DOHH2 (cell line): ENCODE data around the gene ALDH1B1.

ENCODE experiments used
- H3F3A ChIP-seq: fragments of 200-600 bp; sonication (generic), shearing (Covaris generic); 2 replicates; pipeline ENCODE4 v1.6.0; 2016; ENCODE audit warnings: antibody characterized with exemption, mild to moderate bottlenecking; ENCODE audit not compliant: control insufficient read depth, insufficient read depth
- H3K27ac ChIP-seq: fragments of 200-600 bp; sonication (generic); 2 replicates; pipeline ENCODE4 v1.5.1; 2014; ENCODE audit warnings: low read depth, mild to moderate bottlenecking, low read length, moderate library complexity
- H3K27me3 ChIP-seq: fragments of 200-600 bp; sonication (generic); 2 replicates; pipeline ENCODE4 v1.6.1; 2014; ENCODE audit warnings: mild to moderate bottlenecking, low read length, mixed read lengths; ENCODE audit not compliant: control insufficient read depth
- H3K36me3 ChIP-seq: fragments of 200-600 bp; sonication (generic); 2 replicates; pipeline ENCODE4 v1.6.1; 2014; ENCODE audit warnings: mild to moderate bottlenecking, low read length, moderate library complexity, mixed read lengths; ENCODE audit not compliant: control insufficient read depth
- H3K4me1 ChIP-seq: fragments of 200-600 bp; sonication (generic); 2 replicates; pipeline ENCODE4 v1.6.1; 2014; ENCODE audit warnings: mild to moderate bottlenecking, low read length, mixed read lengths; ENCODE audit not compliant: control insufficient read depth
- H3K4me2 ChIP-seq: fragments of 200-600 bp; sonication (generic); 2 replicates; pipeline ENCODE4 v1.6.0; 2014; ENCODE audit warnings: mild to moderate bottlenecking, low read length, moderate library complexity
- H3K4me3 ChIP-seq: fragments of 200-600 bp; sonication (generic); 2 replicates; pipeline ENCODE4 v1.5.1; 2014; ENCODE audit warnings: mild to moderate bottlenecking, low read length, mixed read lengths
- H3K79me2 ChIP-seq: fragments of 200-600 bp; sonication (generic); 2 replicates; pipeline ENCODE4 v1.6.1; 2014; ENCODE audit warnings: mild to moderate bottlenecking, low read length, mixed read lengths; ENCODE audit not compliant: control insufficient read depth
- H3K9me2 ChIP-seq: fragments of 200-600 bp; sonication (generic); replicated peaks from 2 replicates; pipeline ENCODE4 v1.6.1; 2014; ENCODE audit warnings: mild to moderate bottlenecking, low read length, mixed read lengths; ENCODE audit not compliant: control insufficient read depth
- H3K9me3 ChIP-seq: fragments of 200-600 bp; sonication (generic); 2 replicates; pipeline ENCODE4 v1.6.1; 2014; ENCODE audit warnings: antibody characterized with exemption, low read length, mixed read lengths; ENCODE audit not compliant: control insufficient read depth, insufficient read depth
- H4K20me1 ChIP-seq: fragments of 200-600 bp; sonication (generic); 2 replicates; pipeline ENCODE4 v1.6.0; 2014; ENCODE audit warnings: low read depth, mild to moderate bottlenecking, antibody characterized with exemption, low read length, moderate library complexity; ENCODE audit not compliant: control insufficient read depth, insufficient read depth
- EZH2phosphoT487 ChIP-seq: fragments of 200-600 bp; sonication (generic); IDR thresholded peaks from 2 replicates; pipeline ENCODE4 v1.6.1; 2017; ENCODE audit warnings: borderline replicate concordance, mild to moderate bottlenecking, antibody characterized with exemption, low read length, moderate library complexity, mixed read lengths
- TF ChIP-seq, protein P1 (sequence below): fragments of 200-600 bp; sonication (generic); IDR thresholded peaks from one replicate; pipeline ENCODE4 v1.5.1; 2014; ENCODE audit warnings: antibody characterized with exemption, mild to moderate bottlenecking, low read depth, low read length; ENCODE audit not compliant: poor library complexity, severe bottlenecking

ALDH1B1 gene

GRCh38 chr9:38361473-38361850 is 31.0 kb upstream of the ALDH1B1 start:
- no peak overlapping the region for H3K27ac ChIP-seq
- no peaks in the 10 kb centered on the region for H3K9me3 ChIP-seq
- no peaks in the 10 kb centered on the region for H3K79me2 ChIP-seq
- H3K27me3 ChIP-seq, result no peaks in the 10 kb centered on the region
- TF ChIP-seq, protein P1, sequence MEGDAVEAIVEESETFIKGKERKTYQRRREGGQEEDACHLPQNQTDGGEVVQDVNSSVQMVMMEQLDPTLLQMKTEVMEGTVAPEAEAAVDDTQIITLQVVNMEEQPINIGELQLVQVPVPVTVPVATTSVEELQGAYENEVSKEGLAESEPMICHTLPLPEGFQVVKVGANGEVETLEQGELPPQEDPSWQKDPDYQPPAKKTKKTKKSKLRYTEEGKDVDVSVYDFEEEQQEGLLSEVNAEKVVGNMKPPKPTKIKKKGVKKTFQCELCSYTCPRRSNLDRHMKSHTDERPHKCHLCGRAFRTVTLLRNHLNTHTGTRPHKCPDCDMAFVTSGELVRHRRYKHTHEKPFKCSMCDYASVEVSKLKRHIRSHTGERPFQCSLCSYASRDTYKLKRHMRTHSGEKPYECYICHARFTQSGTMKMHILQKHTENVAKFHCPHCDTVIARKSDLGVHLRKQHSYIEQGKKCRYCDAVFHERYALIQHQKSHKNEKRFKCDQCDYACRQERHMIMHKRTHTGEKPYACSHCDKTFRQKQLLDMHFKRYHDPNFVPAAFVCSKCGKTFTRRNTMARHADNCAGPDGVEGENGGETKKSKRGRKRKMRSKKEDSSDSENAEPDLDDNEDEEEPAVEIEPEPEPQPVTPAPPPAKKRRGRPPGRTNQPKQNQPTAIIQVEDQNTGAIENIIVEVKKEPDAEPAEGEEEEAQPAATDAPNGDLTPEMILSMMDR, result no peak
- TF ChIP-seq EZH2phosphoT487, result no peak
- no peak overlapping the region for H3K4me3 ChIP-seq
- H3K9me2 ChIP-seq, result no peaks in the 10 kb centered on the region
- H3K4me1 ChIP-seq, result no peaks in the 10 kb centered on the region
- H3K4me2 ChIP-seq, result no peak overlapping the region
- H3K36me3 ChIP-seq, result no peaks in the 10 kb centered on the region
- no peaks in the 10 kb centered on the region for H3F3A ChIP-seq
- H4K20me1 ChIP-seq, result no peaks in the 10 kb centered on the region

DNA sequence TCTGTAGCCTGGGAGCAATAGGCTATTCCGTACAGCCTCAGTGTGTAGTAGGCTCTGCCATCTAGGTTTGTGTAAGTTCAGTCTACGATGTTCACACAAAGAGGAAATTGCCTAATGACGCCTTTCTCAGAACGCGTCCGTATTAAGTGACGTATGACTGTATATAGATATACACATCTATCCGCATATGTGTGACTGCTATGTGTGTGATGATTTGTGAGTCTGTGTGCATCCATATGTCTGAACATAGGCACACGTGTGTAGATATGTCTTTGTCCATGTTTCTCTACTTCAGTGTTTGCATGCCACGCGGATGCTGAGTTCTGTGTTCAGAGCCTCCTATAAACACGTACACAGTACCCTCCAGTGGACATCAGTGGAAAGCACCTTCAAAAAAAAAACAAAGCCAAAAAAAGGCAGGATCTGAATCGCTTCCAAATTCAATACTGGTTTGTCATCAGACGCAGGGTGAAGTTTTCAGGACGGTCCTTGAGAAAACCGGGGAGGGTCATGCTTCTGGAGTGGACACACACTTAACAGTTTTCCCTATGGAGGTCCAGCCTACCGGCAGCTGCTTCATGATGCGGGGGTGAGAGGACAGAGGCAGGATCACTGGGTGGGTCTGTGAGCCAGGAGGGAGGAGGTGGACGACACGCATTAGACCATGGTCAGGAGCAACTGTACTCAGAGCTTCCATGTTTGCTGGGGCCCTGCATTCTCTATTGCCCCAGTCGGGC is 29.5 kb upstream of the ALDH1B1 start:
- H3K9me3 ChIP-seq, result no peaks in the 10 kb centered on the region
- no peak overlapping the region for H3K4me2 ChIP-seq
- H3K4me3 ChIP-seq, result peak overlapping the region; percentile 37; the same call in 1 of the 2 replicates
- TF ChIP-seq, protein P1, result peak; percentile 53
- no peak for TF ChIP-seq EZH2phosphoT487
- H3K4me1 ChIP-seq, result no peaks in the 10 kb centered on the region
- H3K27me3 ChIP-seq, result no peaks in the 10 kb centered on the region
- H3K27ac ChIP-seq, result no peak overlapping the region
- H3F3A ChIP-seq, result no peaks in the 10 kb centered on the region
- no peaks in the 10 kb centered on the region for H4K20me1 ChIP-seq
- no peaks in the 10 kb centered on the region for H3K79me2 ChIP-seq
- H3K9me2 ChIP-seq, result no peaks in the 10 kb centered on the region
- H3K36me3 ChIP-seq, result no peaks in the 10 kb centered on the region

GRCh38 chr9:38363589-38363925 is 28.9 kb upstream of the ALDH1B1 start:
- Histone ChIP-seq H3K27ac (no peak overlapping the region), H3K4me2 (no peak overlapping the region), H3K9me3 (no peaks in the 10 kb centered on the region), H4K20me1 (no peaks in the 10 kb centered on the region), H3K27me3 (no peaks in the 10 kb centered on the region), H3K36me3 (no peaks in the 10 kb centered on the region), H3K9me2 (no peaks in the 10 kb centered on the region), H3K4me3 (no peak overlapping the region), H3F3A (no peaks in the 10 kb centered on the region), H3K4me1 (no peaks in the 10 kb centered on the region), H3K79me2 (no peaks in the 10 kb centered on the region)
- TF ChIP-seq, protein P1, result no peak
- no peak for TF ChIP-seq EZH2phosphoT487
